GM18498 (cell line): ENCODE results near the gene LYRM4.
A peak's percentile ranks its signal among the peaks of the same experiment; 100 is the strongest.

Experiments
- ATAC-seq: cut with Tn5 transposase; IDR thresholded peaks from one replicate; pipeline ENCODE4 v1.9.1; 2021; ENCODE audit warnings: mild to moderate bottlenecking, moderate library complexity; ENCODE audit not compliant: unreplicated experiment

Gene LYRM4

GRCh38 chr6:5206920-5207561 lies 53.7 kb downstream of the LYRM4 start:
- no peak for ATAC-seq

GRCh38 chr6:5205877-5206850 lies 54.6 kb downstream of the LYRM4 start:
- ATAC-seq = no peak

- no peak for ATAC-seq
These were observed 55.7 kb downstream of the LYRM4 start for GRCh38 chr6:5205035-5205507.

GRCh38 chr6:5204376-5204775 lies 56.4 kb downstream of the LYRM4 start:
- ATAC-seq = no peak

- ATAC-seq = no peak
These were observed 57.2 kb downstream of the LYRM4 start for GRCh38 chr6:5203546-5203945.

- ATAC-seq = no peak
These were observed 57.8 kb downstream of the LYRM4 start for GRCh38 chr6:5202941-5203340.

- no peak for ATAC-seq
These were observed 58.5 kb downstream of the LYRM4 start for GRCh38 chr6:5202206-5202605.

GRCh38 chr6:5201271-5201670 lies 59.5 kb downstream of the LYRM4 start:
- ATAC-seq = no peak

- ATAC-seq = no peak
These were observed 61.0 kb downstream of the LYRM4 start for GRCh38 chr6:5199702-5200101.

GRCh38 chr6:5199283-5199682 lies 61.5 kb downstream of the LYRM4 start:
- no peak for ATAC-seq

- no peak for ATAC-seq
These were observed 63.7 kb downstream of the LYRM4 start for GRCh38 chr6:5197084-5197483.

- ATAC-seq = no peak
These were observed 68.5 kb downstream of the LYRM4 start for GRCh38 chr6:5192135-5192794.

- no peak for ATAC-seq
These were observed 69.0 kb downstream of the LYRM4 start for GRCh38 chr6:5191722-5192121.

- ATAC-seq = peak; percentile 73
These were observed 69.5 kb downstream of the LYRM4 start for GRCh38 chr6:5191222-5191621.

GRCh38 chr6:5190507-5190906 lies 70.2 kb downstream of the LYRM4 start:
- ATAC-seq = no peak

GRCh38 chr6:5188646-5189045 lies 72.1 kb downstream of the LYRM4 start:
- no peak for ATAC-seq

- no peak for ATAC-seq
These were observed 75.9 kb downstream of the LYRM4 start for GRCh38 chr6:5184878-5185277.

- ATAC-seq = no peak
These were observed 76.5 kb downstream of the LYRM4 start for GRCh38 chr6:5184218-5184617.

GRCh38 chr6:5181510-5182317 lies 79.0 kb downstream of the LYRM4 start:
- no peak for ATAC-seq

- ATAC-seq = no peak
These were observed 80.1 kb downstream of the LYRM4 start for GRCh38 chr6:5180636-5181035.

GRCh38 chr6:5179917-5180316 lies 80.8 kb downstream of the LYRM4 start:
- no peak for ATAC-seq
